SIG-M5 (cell line): ENCODE results near the gene HCFC1.

Experiments used
- DNase-seq: peaks from one replicate; lab custom pipeline; 2025; lab: John Stamatoyannopoulos, UW

HCFC1 gene

DNA sequence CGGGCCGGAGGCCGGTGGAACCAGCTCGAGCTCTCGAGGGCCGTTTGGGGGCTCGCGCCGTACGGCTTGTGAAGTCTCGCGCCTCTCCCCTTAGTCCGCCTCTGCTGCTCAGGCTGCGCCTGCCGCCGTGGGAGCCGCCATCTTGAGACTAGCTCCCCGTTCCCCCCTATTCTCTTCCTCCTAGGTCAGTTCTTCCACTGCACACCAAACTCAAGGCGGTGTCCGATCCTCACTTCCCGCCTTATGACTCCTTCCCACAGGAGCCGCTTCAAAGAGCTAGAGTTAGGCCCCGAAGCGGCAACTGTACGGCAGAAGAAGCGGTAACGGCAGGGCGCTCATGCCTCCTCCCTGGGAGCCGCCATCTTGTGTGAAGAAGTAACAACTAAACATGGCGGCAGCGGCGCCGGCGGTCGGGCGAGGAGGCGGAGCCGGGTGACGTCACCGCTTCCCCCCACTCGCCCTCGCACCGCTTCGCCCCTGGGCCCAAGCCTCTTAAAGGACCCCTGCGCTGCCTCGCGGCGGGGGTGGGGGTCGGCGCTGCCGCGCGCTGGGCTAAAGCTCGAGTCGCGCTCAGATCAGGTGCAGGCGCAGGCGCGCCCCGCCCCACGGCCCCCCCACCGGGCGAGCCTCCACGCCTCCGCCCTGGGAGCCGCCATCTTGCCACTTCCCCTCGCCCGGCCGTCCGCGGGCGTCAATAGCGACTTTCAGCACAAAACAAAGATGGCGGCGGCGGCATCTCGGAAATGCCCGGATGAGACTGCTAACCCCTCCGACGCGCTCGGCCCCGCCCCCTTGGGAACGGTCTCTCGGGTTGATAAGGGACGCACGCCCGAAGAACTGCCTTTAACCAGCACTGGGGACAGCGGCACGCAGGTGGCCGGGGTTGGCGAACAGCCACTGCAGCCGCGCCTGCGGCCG is at the start of gene HCFC1:
HCFC1 (minus strand) TSS at position 369 of the 918 bp plus-strand sequence. CDS start 978 bp downstream, outside the sequence.
- DNase-seq = no peak

DNA sequence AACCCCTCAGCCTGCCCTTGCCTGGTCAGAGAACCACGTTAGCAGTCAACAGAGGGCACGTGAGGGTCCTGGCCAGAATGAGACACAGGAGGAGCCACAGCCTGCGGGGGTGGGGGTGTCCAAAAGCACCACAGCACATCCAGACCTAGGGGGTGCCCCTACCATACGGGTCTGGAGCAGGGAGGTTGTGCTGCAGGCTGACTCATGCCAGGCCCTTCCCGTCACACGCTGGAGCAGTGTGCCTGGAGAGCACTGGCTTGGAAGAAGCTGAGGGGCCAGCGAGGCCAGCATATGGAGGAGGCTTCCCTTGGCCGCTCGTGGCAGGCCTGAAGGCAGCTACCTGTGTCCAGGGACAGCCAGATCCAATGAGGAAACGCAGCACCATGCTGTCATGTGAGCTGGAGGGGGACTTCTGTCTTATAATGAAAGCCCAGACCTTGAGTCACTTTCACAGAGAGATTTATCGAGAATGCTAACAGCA is 49.6 kb upstream of the HCFC1 start:
- no peak for DNase-seq

- no peak for DNase-seq
Measured at GRCh38 chrX:154020536-154021115, 49.0 kb upstream of the HCFC1 start.

- DNase-seq = no peak
Measured at GRCh38 chrX:154019633-154020528, 48.3 kb upstream of the HCFC1 start, which contains the start of gene IRAK1. IRAK1 (minus strand) TSS chrX:154019902; CDS start chrX:154019812, 90 bp downstream.

DNA sequence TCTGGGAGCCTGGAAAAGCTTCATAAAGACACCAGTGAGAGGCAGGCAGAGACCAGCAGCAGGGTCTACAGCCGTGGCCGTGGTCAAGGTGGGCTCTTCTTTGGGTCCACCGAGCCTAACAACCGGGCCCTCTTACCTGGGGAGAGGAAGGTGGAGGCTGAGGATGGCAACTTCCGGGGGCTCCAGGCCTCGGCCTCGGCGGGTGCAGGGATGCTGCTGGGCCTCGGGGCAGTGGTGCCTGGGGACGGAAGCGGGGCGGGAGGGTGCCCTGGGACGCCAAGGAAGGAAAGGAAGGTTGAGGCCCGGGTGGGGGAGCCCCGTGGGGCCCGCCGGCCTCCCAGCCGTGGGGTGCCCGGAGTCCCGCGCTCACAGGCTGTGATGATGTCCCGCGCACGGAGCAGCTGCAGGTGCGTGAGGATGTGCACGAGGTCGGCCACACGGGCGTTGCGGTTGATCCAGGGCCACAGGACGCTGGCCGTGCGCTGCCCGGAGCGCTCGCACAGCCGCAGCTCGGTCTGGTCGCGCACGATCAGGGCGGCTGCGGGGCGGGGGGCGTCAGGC is 47.5 kb upstream of the HCFC1 start:
- DNase-seq = no peak

DNA sequence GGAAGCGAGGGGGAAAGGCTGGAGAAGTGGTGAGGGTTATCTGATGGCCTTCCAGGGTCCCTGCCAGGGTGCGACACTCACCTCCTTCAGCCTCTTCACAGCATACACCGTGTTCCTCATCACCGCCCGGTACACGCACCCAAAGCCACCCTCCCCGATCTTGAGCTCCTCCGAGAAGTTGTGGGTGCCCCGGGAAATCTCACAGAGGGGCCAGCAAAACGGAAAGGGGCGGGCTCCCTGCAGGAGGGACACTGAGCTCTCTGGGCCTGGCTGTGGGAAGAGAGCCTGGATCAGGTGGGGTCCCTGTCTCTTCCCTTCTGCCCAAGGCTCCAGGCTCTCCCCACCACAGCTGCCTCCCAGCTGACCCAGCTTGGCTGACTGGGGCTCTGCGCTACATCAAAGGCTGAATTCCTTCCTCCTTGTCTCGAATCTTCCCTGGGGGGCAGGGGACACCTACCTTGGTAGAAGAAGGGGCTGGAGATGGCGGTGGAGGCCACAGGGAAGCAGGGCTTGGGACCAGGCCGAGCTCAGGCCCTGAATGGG is 47.0 kb upstream of the HCFC1 start:
- no peak for DNase-seq

GRCh38 chrX:154017766-154018517 is 46.3 kb upstream of the HCFC1 start:
- DNase-seq = no peak

DNA sequence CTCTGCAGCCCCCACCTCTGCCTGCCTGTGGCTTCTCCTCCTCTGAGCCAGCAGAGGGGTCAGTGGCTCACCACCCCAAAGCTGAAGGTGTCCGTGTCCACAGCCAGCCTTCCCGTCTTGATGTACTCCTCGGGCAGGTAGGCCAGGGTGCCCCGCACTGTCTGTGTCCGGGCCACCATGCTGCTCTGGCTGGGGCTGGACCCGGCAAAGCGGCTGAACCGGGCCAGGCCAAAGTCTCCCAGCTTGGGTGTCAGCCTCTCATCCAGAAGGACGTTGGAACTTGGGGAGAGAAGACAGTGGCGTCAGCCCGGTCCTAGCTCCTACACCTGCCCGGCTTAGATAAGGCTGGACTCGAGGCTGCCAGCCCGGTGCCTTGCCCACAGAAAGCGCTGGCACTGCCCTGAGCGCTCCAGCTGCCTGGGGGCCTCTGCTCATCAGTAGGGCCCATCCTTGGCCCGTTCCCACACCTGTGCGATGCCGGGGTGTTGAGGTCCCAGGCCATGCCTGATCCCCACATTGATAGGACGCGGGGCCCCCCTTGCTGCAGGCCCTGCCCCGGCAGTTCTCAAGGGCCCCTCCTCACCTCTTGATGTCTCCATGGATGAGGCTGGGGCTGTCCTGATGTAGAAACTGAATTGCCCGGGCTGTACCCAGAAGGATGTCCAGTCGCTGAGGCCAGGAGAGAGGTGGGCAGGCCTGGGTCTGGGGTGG is 44.9 kb upstream of the HCFC1 start:
- no peak for DNase-seq

DNA sequence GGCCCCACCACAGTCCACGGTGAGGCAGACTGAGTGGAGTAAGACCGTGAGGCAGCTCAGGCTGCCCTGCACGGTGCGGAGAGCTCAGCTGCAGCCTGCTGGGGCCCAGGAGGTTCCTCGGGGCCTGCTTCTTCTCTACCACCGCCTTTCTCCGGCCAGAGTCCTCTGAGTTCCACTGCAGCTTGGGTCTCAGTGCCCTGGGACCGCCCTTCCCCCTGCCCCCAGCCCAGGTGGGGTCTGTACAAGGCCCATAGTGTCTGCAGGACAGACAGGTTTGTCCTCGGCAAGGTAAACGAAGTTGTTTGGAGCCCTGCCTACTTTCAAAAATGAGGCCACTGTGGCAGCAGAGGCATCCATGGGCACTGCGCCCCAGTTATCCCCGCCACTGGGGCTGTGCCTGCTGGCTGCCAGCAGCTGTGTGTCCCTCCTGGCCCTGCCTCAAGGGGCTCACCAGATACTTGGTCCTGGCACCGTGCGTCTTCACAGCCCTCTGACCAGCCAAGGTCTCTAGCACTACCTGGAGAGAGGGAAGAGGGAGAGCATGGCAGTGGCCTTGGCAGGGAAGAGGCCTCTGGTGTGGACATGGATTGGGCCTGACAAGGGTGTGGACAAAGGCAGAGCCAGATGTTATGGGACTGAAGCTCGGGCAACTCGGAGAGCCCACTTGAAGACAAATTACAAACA is 44.1 kb upstream of the HCFC1 start:
- no peak for DNase-seq

DNA sequence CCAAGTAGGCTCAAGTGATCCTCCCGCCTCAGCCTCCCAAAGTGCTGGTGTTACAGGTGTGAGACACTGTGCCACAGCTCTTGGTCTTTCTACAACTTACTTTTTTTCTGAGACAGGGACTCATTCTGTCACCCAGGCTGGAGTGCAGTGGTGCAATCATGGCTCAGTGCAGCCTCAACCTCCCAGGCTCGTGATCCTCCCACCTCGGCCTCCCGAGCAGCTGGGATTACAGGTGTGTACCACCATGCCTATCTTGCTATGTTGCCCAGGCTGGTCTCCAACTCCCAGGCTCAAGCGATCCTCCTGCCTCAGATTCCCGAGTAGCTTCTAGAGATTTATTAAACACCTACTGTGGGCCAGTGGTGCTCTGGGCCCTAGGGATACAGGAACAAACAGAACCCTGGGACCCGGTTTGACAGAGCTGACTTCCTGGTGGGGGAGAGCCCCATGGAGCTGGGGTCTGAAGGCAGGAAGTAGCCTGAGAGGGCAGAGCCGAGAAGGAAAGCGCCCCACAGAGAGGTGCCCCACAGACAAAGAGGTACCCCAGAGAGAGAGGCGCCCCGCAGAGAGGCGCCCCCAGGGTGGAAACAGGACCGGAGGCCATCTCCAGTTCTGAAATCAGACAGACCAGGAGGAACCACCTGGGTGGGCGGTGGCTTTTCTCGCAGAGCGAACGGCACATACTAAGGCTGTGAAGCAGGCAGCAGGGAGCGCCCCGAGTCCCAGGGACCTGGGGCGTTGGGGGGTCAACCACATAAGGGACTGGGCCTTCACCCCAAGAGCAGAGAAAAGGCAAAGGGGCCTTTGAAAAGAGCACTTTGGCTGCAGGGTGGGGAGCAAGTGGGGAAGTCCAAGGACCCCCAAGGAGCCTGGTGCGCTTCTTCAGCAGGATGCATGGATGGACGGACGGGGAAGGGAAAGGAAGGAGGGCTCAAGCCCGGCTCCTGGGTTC is 43.1 kb upstream of the HCFC1 start:
- DNase-seq = no peak

GRCh38 chrX:154013614-154014360 is 42.2 kb upstream of the HCFC1 start:
- DNase-seq = no peak

DNA sequence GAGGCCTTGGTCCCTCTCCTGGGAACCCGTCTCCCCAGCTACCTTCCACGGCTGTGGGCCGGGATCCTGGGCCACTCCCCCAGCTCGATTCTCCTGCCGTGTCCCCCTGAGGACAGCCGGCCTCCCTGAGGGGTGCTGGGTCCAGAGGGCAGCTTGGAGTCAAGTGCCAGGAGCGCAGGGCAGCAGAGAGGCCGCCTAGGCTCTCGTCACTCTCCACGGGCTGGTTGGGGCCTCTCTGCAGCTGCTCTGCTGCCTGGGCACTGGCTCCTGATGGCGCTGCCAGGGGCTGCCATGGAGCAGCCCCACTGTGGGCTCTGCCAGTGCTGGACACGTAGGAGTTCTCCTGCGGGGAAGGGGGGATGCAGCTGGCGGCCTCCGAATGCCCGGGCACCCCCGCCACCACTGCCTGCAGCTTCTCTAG is 41.4 kb upstream of the HCFC1 start:
- DNase-seq = no peak

GRCh38 chrX:154012336-154012991 is 40.8 kb upstream of the HCFC1 start:
- DNase-seq = no peak

GRCh38 chrX:154011376-154012335 is 40.0 kb upstream of the HCFC1 start:
- DNase-seq = no peak

DNA sequence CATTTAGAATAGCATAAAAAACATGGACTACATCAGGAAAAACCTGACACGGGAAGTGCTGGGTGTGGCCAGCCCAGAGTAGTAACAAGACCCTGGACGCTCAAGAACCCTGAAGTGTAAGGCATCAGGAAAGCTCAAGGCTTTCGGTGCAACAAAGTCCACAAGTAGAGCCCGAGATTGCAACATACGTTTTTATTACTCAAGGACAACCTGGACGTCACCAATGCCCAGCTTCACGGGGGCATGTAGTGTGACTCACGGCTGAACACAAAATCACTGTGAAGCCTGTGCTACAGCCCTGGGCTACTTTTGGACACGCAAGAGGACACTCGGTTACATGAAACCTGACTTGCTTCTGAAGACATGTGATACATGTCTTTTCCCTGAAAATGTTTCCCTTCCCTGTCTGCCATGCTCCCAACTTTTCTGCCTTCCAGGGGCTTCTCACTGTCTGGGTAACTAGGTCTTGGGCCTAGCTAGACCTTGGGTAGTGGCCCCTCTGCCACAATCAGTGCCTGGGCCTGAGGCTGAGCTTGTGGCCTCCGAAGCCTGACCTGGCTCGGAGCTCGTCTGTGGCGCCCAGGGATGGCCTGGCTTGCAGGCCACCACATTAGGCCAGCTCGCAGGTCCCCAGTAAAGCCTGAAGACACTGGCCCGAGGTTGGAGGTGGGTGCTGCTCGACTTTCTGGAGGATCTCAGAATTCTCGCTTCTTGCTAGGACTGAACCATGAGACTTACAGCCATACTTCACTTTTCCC is 38.9 kb upstream of the HCFC1 start:
- no peak for DNase-seq
